Measurements from ENCODE around the gene ADGRG6.

ADGRG6 gene

GRCh38 chr6:142444376-142444775 lies 142.6 kb downstream of the ADGRG6 start:
- Histone ChIP-seq H3F3A (ENCODE audit: low read depth) (no peaks in the 10 kb centered on the region), H3K4me1 (ENCODE audit: insufficient read depth, low read length, poor library complexity, severe bottlenecking) (peaks cover 24% of the 10 kb centered on the region), H3K79me2 (ENCODE audit: insufficient read depth, low read length) (no peaks in the 10 kb centered on the region), H3K27me3 (ENCODE audit: insufficient read depth, low read length, poor library complexity, severe bottlenecking) (no peaks in the 10 kb centered on the region), H3K4me3 (ENCODE audit: low read length, poor library complexity, severe bottlenecking) (peak overlapping the region; percentile 18), H3K9me3 (ENCODE audit: insufficient read depth, low read depth, low read length) (no peaks in the 10 kb centered on the region), H3K36me3 (ENCODE audit: insufficient read depth, low read length) (no peaks in the 10 kb centered on the region), H2AFZ (ENCODE audit: low read length) (no peak overlapping the region), H3K4me2 (ENCODE audit: low read depth, low read length, poor library complexity, severe bottlenecking) (peak overlapping the region; percentile 40), H3K9ac (ENCODE audit: low read depth, low read length, poor library complexity, severe bottlenecking) (no peak overlapping the region), H3K9me2 (replicated peaks; ENCODE audit: low read depth, low read length) (no peaks in the 10 kb centered on the region), H4K20me1 (ENCODE audit: insufficient read depth, low read length, poor library complexity, severe bottlenecking) (no peaks in the 10 kb centered on the region)
- no peak for TF ChIP-seq EZH2phosphoT487 (IDR thresholded peaks at IDR 0.05; ENCODE audit: borderline replicate concordance)
- TF ChIP-seq CTCF (conservative IDR thresholded peaks at IDR 0.05; ENCODE audit: low read length), result no peak

- Histone ChIP-seq H3K9me2 (replicated peaks; ENCODE audit: low read depth, low read length) (no peaks in the 10 kb centered on the region), H2AFZ (ENCODE audit: low read length) (no peak overlapping the region), H3K79me2 (ENCODE audit: insufficient read depth, low read length) (no peaks in the 10 kb centered on the region), H3K27me3 (ENCODE audit: insufficient read depth, low read length, poor library complexity, severe bottlenecking) (no peaks in the 10 kb centered on the region), H4K20me1 (ENCODE audit: insufficient read depth, low read length, poor library complexity, severe bottlenecking) (no peaks in the 10 kb centered on the region), H3K36me3 (ENCODE audit: insufficient read depth, low read length) (no peaks in the 10 kb centered on the region), H3K9ac (ENCODE audit: low read depth, low read length, poor library complexity, severe bottlenecking) (no peak overlapping the region), H3K4me2 (ENCODE audit: low read depth, low read length, poor library complexity, severe bottlenecking) (peak overlapping the region; percentile 40), H3K9me3 (ENCODE audit: insufficient read depth, low read depth, low read length) (no peaks in the 10 kb centered on the region), H3F3A (ENCODE audit: low read depth) (no peaks in the 10 kb centered on the region), H3K4me1 (ENCODE audit: insufficient read depth, low read length, poor library complexity, severe bottlenecking) (peaks cover 24% of the 10 kb centered on the region), H3K4me3 (ENCODE audit: low read length, poor library complexity, severe bottlenecking) (peak overlapping the region; percentile 18)
- TF ChIP-seq EZH2phosphoT487 (IDR thresholded peaks at IDR 0.05; ENCODE audit: borderline replicate concordance), result no peak
- no peak for TF ChIP-seq CTCF (conservative IDR thresholded peaks at IDR 0.05; ENCODE audit: low read length)
These were observed 143.1 kb downstream of the ADGRG6 start for GRCh38 chr6:142444881-142445301.

- Histone ChIP-seq H3K4me1 (ENCODE audit: insufficient read depth, low read length, poor library complexity, severe bottlenecking) (peaks cover 24% of the 10 kb centered on the region), H2AFZ (ENCODE audit: low read length) (no peak overlapping the region), H3K9me3 (ENCODE audit: insufficient read depth, low read depth, low read length) (no peaks in the 10 kb centered on the region; the same call in 1 of the 2 replicates), H3K4me2 (ENCODE audit: low read depth, low read length, poor library complexity, severe bottlenecking) (no peak overlapping the region), H4K20me1 (ENCODE audit: insufficient read depth, low read length, poor library complexity, severe bottlenecking) (no peaks in the 10 kb centered on the region), H3K79me2 (ENCODE audit: insufficient read depth, low read length) (no peaks in the 10 kb centered on the region), H3K9me2 (replicated peaks; ENCODE audit: low read depth, low read length) (no peaks in the 10 kb centered on the region), H3F3A (ENCODE audit: low read depth) (no peaks in the 10 kb centered on the region), H3K9ac (ENCODE audit: low read depth, low read length, poor library complexity, severe bottlenecking) (no peak overlapping the region), H3K4me3 (ENCODE audit: low read length, poor library complexity, severe bottlenecking) (no peak overlapping the region), H3K27me3 (ENCODE audit: insufficient read depth, low read length, poor library complexity, severe bottlenecking) (no peaks in the 10 kb centered on the region), H3K36me3 (ENCODE audit: insufficient read depth, low read length) (no peaks in the 10 kb centered on the region)
- TF ChIP-seq CTCF (conservative IDR thresholded peaks at IDR 0.05; ENCODE audit: low read length) (no peak), EZH2phosphoT487 (IDR thresholded peaks at IDR 0.05; ENCODE audit: borderline replicate concordance) (no peak)
These were observed 144.4 kb downstream of the ADGRG6 start for GRCh38 chr6:142446168-142446567.
